ENCODE measurements around the gene SLC25A11. TPM values are rescaled to one million over a fixed set of nuclear protein-coding genes. Genes with fewer than 3 reads are reported as not detected.
A peak's percentile ranks its signal among the peaks of the same experiment; 100 is the strongest.

Gene SLC25A11
- total RNA-seq = 208 TPM
- long read RNA-seq, transcript SLC25A11-201 (8 exons, 1,897 nt) = major isoform, 672 of 738 reads
- long read RNA-seq, transcript SLC25A11-202 (7 exons, 952 nt) = minor isoform, 5 of 738 reads
- long read RNA-seq, partial matches to known transcripts = 10 of 738 reads
- long read RNA-seq, other reads (novel, unspliced or antisense) = 50 of 738 reads

- ATAC-seq (ENCODE audit: poor library complexity) (peak; percentile 95), DNase-seq (peak; percentile 95)
- intact Hi-C loops (cut with DNase I) = no loop called here
Measured at GRCh38 chr17:4939796-4940554, at the start of gene SLC25A11, which contains the start of gene RNF167. SLC25A11 (minus strand) TSS chr17:4940046; CDS start chr17:4939910, 136 bp downstream. RNF167 (plus strand) TSS chr17:4940268; CDS start chr17:4940910, 642 bp downstream.

- peak; percentile 17 for ATAC-seq (ENCODE audit: poor library complexity)
- intact Hi-C loops (cut with DNase I) = no loop called here
- peak; percentile 53 for DNase-seq
Measured at GRCh38 chr17:4987767-4988567, 48.1 kb upstream of the SLC25A11 start.

- intact Hi-C loops (cut with DNase I) = no loop called here
- DNase-seq (peak; percentile 96), ATAC-seq (ENCODE audit: poor library complexity) (peak; percentile 97)
Measured at GRCh38 chr17:4986951-4987766, 47.3 kb upstream of the SLC25A11 start, which contains the start of gene CAMTA2. CAMTA2 (minus strand) TSS chr17:4987675; CDS start chr17:4986222, 1,453 bp downstream.

GRCh38 chr17:4986403-4986802 lies 46.6 kb upstream of the SLC25A11 start:
- ATAC-seq (ENCODE audit: poor library complexity) (no peak), DNase-seq (no peak)
- intact Hi-C loops (cut with DNase I) = no loop called here

- DNase-seq (no peak), ATAC-seq (ENCODE audit: poor library complexity) (no peak)
- intact Hi-C loops (cut with DNase I) = loop anchor here (5.0 kb wide), 1 partner anchor 75 kb away; no protein-coding TSS in a partner anchor
Measured at GRCh38 chr17:4982305-4982704, 42.5 kb upstream of the SLC25A11 start.

GRCh38 chr17:4980644-4981216 lies 40.9 kb upstream of the SLC25A11 start:
- no peak for DNase-seq
- intact Hi-C loops (cut with DNase I) = loop anchor here (5.0 kb wide), 1 partner anchor 73 kb away; no protein-coding TSS in a partner anchor
- ATAC-seq (ENCODE audit: poor library complexity) = peak; percentile 53

- intact Hi-C loops (cut with DNase I) = no loop called here
- DNase-seq (no peak), ATAC-seq (ENCODE audit: poor library complexity) (no peak)
Measured at GRCh38 chr17:4978726-4979125, 38.9 kb upstream of the SLC25A11 start.

- peak; percentile 79 for ATAC-seq (ENCODE audit: poor library complexity)
- no peak for DNase-seq
- intact Hi-C loops (cut with DNase I) = no loop called here
Measured at GRCh38 chr17:4974115-4974670, 34.3 kb upstream of the SLC25A11 start.

- no peak for DNase-seq
- peak; percentile 1 for ATAC-seq (ENCODE audit: poor library complexity)
- intact Hi-C loops (cut with DNase I) = no loop called here
Measured at GRCh38 chr17:4973256-4974114, 33.6 kb upstream of the SLC25A11 start.

GRCh38 chr17:4972752-4973151 lies 32.9 kb upstream of the SLC25A11 start:
- DNase-seq (no peak), ATAC-seq (ENCODE audit: poor library complexity) (no peak)
- intact Hi-C loops (cut with DNase I) = no loop called here

- ATAC-seq (ENCODE audit: poor library complexity) (no peak), DNase-seq (no peak)
- intact Hi-C loops (cut with DNase I) = no loop called here
Measured at GRCh38 chr17:4972322-4972721, 32.5 kb upstream of the SLC25A11 start.

GRCh38 chr17:4971826-4972225 lies 32.0 kb upstream of the SLC25A11 start:
- intact Hi-C loops (cut with DNase I) = no loop called here
- no peak for ATAC-seq (ENCODE audit: poor library complexity)

GRCh38 chr17:4970273-4970672 lies 30.4 kb upstream of the SLC25A11 start:
- intact Hi-C loops (cut with DNase I) = no loop called here
- DNase-seq (no peak), ATAC-seq (ENCODE audit: poor library complexity) (no peak)

More at GRCh38 chr17:4971826-4972225, 32.0 kb upstream of the SLC25A11 start:
- no peak for DNase-seq

GRCh38 chr17:4969551-4970173 lies 29.8 kb upstream of the SLC25A11 start:
- intact Hi-C loops (cut with DNase I) = no loop called here
- ATAC-seq (ENCODE audit: poor library complexity) = no peak
- no peak for DNase-seq

GRCh38 chr17:4969047-4969550 lies 29.3 kb upstream of the SLC25A11 start:
- DNase-seq (no peak), ATAC-seq (ENCODE audit: poor library complexity) (no peak)
- intact Hi-C loops (cut with DNase I) = no loop called here

- ATAC-seq (ENCODE audit: poor library complexity) (no peak), DNase-seq (no peak)
- intact Hi-C loops (cut with DNase I) = no loop called here
Measured at GRCh38 chr17:4968486-4969046, 28.7 kb upstream of the SLC25A11 start.
